HG02884 (cell line): ENCODE measurements around the gene CCM2.
"Not testable (repeated sequence)": the region's sequence is repeated elsewhere in the genome, so short reads cannot be mapped to it uniquely, and the experiment has no call there.

Experiments
- ATAC-seq: cut with Tn5 transposase; IDR thresholded peaks from one replicate; pipeline ENCODE4 v1.9.1; 2021; ENCODE audit warnings: mild to moderate bottlenecking, moderate library complexity; ENCODE audit not compliant: unreplicated experiment

The CCM2 gene

DNA sequence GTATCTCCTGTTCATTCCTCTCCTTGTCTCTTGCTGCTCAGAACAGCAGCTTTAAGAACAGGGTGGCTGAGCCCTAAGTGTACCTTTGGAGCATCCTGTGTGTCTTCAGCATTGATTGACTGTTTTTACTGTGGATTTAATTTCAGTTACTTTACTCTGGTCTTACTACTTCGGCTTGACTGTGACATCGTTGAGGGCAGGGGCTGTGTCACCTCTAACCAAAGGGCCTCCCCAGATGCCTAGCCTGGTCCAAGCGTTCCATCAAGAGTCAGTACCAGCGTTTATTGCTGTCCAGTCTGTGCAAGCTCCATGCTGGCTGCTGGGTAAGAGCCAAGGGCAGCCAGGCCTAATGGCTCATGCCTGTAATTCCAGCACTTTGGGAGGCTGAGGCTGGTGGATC, 32.4 kb downstream of the CCM2 start:
- no peak for ATAC-seq

DNA sequence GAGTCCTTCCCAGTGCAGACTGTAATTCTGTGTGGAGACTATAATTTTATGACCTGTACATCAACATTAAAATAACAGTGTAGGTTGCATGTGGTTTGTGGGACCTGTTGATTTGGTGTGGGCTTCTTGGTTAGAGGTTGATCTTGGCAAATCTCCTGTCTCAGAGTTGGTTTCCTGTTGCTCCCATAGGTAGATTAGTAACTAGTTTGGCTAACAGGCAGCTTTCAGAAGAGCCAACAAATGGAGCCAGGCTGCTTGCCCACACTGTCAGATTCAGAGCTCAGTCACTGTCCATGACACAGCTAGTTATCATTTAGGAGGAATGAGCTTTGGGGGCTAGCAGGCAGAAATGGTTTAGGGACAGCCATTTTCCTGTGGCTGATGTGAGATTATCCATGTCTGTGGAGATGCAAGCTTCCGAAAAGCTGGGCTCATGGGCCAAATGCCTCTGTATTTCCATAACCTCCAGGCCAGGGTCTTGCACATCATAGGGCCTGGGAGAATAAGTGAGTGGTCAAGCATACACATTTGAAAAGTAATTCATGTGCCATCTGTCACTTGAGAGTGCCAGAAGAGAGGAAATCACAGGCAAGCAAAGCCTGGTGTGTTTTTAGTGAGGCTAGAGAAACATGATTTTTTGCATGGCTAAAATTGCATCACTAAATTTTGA, 33.4 kb downstream of the CCM2 start:
- ATAC-seq: no peak

GRCh38 chr7:45033931-45034290, 33.9 kb downstream of the CCM2 start:
- ATAC-seq: no peak

DNA sequence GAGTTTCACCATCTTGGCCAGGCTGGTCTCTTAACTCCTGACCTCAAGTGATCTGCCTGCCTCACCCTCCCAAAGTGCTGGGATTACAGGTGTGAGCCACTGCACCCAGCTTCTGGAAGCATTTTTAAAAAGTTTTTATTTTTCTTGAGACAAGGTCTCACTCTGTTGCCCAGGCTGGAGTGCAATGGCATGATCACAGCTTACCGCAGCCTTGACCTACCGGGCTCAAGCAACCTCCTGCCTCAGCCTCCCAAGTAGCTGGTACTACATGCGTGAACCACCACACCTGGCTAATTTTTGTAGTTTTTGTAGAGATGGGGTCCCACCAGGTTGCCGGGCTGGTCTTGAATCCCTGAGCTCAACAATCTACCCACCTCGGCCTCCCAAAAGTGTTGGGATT, 34.7 kb downstream of the CCM2 start:
- ATAC-seq: not testable (repeated sequence)

DNA sequence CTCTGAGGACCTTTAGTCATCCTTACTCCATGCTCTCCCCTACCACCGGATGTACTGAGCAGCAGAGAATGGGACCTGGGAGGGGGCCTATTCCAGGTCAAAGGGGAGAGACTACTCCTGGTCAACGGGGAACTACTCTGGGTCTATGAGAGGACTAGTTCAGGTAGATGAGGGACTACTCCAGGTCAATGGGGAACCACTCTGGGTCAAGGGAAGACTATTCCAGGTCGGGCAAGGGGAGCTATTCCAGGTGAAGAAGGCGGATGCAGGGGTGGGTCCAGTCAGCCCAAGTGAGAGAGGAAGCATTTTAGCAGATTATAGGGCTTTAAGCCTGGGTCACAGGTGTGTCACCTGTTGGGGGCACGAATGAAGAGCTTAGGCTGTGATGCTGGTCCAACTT, 35.4 kb downstream of the CCM2 start:
- no peak for ATAC-seq

- ATAC-seq: no peak
These were observed 35.9 kb downstream of the CCM2 start for GRCh38 chr7:45035893-45036292.

DNA sequence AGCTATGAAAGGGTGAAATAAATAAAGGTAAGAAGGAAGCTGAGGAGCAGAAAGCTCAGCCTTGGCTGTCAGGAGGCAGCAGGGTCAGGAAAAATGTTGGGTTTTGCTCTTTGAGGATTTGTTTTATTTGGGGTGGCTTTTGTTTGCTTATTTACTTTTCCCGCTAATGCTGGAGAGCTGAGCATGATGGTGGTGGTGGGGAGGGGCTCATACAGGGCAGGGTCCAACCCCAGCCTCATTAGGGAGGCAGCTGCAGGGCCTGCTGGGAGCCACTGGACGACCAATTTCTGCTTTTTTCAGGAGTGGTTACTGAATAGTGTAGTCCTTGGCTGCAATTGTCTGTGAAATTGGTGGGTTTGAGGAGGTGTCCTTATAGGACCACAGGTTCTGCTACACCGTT, 36.3 kb downstream of the CCM2 start:
- no peak for ATAC-seq

DNA sequence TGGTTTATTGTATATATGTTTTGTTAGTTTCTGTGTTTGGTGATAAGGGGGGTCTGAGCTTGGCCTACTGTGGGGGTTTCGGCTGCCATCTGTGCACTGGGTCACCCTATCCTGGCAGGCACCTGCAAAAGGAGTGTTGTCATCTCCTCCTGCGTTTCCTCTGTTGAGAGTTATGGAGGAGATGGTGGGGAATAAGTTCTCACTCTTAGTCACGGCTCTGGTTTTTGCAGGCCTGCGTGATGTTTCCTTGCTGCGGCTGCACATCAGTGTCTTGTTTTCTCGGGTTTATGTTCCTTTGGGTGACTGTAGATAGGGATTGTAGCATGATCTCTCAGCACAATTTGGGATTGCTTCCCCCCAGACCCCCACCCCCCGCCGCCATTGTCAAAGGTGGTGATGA, 36.8 kb downstream of the CCM2 start:
- no peak for ATAC-seq

GRCh38 chr7:45037876-45038275, 37.9 kb downstream of the CCM2 start:
- ATAC-seq: no peak

DNA sequence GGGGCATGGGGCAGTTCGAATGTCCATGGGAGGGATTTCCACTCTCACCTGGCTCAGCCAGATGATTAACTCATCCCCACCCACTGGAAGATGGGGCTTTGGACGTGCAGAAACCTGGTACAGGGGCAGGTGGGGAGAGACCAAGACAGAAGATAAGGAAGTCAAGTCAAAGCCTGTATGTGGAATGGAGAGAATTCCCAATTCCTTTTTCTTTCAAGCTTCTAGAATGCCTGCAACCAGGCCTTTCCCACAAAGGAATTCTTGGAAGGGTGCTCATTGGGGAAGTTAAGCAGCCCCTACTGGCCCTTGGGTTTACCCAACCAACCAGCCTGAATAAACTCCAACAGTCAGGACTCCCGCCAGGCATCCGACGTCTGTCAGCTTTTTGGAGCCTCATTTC, 39.1 kb downstream of the CCM2 start:
- ATAC-seq: no peak

GRCh38 chr7:45044338-45044737, 44.3 kb downstream of the CCM2 start:
- no peak for ATAC-seq

GRCh38 chr7:45048748-45049147, 48.7 kb downstream of the CCM2 start:
- no peak for ATAC-seq

GRCh38 chr7:45050198-45050597, 50.2 kb downstream of the CCM2 start:
- ATAC-seq: no peak

DNA sequence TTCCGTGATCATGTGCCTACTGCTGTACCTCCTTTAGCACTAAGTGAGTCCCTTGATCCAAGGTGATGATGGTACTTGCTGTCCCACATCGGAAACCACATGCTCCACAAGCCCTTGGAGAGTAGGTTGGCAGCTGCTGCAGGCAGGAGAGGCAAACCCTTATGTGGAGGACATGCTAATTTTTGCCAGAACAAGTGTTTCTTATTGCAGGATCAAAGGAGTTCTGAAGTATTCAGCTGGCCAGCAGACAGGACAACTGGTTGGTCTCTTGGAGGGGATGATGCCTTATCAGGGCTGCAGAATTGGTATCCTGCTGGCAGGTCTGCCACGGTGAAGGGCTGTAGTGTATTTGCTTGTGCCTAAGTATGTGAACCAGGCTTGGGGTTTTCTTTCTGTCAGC, 52.0 kb downstream of the CCM2 start:
- ATAC-seq: no peak

DNA sequence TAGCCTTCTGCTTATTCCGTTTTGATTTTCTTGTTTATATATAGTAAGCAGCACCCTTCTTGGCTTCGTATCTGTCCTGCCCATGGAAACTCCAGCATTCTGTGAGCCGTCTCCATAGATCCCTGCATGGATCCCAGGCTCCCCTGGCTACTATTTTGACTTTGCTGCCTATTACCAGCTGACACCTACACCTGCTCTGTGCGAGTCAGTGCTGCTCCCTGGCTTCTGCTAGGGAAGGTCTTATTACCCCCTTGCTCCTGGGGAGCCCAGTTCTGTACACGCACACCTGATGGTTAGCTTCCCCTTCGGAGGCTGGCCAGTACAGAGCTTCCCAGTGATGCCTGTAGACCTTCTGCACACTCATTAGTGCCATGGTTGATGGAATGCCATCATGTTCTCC, 53.4 kb downstream of the CCM2 start:
- ATAC-seq: no peak

DNA sequence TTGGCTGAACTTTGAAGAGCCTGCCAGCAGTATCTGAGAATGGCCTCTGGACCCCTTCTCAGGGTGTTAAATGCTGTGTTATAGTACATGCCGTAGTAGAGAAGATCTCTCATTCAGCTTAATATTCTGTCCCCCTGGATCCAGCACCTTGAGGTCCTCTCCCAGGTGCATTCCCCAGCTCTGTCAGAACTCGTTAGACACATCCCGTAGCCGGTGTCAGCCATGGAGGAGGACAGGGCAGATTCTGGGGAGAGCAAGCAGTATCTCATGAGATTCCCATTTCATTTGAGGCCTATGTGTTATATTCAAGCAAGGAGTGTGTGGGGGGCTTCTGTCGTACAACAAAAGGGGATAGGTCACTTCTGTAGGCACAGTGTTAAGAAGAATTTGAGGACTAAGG, 53.9 kb downstream of the CCM2 start:
- ATAC-seq: no peak

DNA sequence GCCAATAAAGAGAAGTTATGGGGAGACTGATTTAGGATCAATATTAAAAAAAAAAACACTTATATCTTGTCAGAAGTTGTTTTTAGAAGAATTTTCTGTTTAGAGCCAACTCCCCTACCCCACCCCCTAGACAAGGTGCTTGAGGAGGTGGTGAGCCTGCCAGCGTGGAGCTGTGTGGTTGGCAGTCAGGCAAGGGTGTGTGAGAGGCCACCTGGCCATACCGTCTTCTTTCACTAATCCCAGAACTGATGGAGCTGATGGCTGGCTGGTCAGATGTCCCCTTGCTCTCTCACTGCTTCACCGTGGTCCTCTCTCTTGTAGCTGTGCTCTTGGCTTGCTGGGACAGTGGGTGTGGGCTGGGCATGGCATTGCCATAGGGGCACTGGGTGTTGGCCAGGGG, 54.4 kb downstream of the CCM2 start:
- no peak for ATAC-seq

GRCh38 chr7:45055016-45055415, 55.0 kb downstream of the CCM2 start:
- ATAC-seq: no peak

DNA sequence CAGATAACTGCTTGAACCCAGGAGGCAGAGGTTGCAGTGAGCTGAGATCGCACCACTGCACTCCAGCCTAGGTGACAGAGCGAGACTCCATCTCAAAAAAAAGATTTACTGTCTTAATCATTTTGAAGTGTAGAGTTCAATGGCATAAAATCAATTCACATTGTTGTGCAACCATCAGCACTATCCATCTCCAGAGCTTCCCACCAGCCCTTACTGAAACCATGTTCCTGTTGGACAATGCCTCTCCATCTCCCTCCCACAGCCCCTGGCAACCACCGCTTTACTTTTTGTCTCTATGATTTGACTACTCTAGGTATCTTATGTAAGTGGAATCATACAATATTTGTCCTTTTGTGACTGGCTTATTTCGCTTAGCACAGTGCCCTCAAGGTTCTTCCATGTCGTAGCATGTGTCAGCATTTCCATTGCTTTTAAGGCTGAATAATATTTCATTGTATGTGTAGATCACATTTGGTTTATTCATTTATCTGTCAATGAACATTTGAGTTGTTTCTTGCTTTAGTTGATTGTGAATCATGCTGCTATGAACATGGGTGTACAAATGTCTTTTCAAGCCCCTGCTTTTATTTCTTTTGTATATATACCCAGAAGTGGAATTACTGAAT, 55.7 kb downstream of the CCM2 start:
- ATAC-seq: no peak

- no peak for ATAC-seq
These were observed 57.9 kb downstream of the CCM2 start for GRCh38 chr7:45057878-45058277.

DNA sequence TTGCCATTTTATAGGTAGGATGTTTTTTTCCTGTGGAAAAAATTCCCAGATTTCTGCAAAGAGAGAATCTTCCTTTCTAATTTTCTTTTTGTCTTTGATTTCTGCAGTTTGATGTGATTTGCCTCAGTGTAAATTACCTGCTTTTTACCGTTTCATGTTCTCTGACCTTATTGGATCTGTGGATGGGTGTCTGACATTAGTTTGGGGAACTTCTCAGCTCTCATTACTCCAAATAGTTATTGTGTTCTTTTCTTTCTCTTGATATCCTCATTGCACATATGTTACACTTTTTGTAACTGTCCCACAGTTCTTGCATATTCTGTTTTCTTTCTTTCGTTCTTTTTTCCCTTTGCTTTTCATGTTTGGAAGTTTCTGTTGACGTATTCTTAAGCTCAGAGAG, 60.3 kb downstream of the CCM2 start:
- ATAC-seq: no peak

DNA sequence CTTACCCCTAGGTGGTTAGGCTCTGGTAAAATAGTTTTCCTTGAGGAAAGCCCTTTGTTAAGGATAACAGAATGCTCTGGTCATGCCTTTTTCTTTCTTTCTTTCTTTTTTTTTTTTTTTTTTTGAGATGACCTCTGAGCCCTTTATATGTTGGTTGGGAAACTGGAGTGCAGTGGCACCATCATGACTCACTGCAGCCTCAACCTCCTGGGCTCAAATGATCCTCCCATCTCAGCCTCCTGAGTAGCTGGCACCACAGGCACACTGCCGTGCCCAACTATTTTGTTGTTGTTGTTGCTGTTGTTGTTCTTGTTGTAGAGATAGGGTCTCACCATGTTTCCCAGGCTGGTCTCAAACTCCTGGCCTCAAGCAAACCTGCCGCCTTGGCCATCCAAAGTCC, 61.4 kb downstream of the CCM2 start:
- ATAC-seq: no peak

DNA sequence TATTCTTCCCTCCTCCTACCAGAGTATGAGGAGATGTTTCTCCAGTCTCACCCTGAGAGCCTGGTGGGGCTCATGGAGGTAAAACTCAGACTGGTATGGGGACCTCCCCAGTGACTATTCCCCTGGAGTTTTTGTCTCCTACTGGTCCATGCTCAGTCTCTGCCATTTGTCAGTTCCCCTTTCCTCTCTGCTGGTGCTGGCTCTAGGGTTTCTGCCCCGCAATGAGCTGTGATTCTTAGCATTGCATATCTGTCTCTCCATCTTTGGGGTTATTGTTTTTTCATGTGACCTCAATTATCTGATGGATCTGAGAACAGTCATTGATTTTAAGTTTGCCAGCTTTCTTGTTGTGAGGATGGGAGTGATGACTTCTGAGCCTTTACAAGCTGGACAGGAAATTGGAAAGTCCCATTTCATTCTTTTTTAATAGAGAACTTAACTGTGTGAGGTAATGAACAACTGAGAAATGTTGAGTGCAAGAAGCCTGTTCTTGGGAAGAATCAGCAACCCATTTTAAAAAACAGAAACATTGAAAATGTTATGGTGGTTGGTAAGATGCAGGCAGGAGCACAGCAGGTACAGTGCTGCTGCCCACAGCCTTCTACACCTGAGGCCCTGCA, 61.9 kb downstream of the CCM2 start:
- no peak for ATAC-seq
